Mononuclear cell (primary cell): Measurements from ENCODE around the gene SLC35E2B. TPM values are rescaled to one million over a fixed set of nuclear protein-coding genes. Genes with fewer than 3 reads are reported as not detected.
"Not testable (repeated sequence)": the region's sequence is repeated elsewhere in the genome, so short reads cannot be mapped to it uniquely, and the experiment has no call there.

ENCODE experiments used
- H3K27me3 ChIP-seq: 2 replicates; pipeline ENCODE4 v1.6.0; 2011; ENCODE audit warnings: low read length, control low read depth; ENCODE audit not compliant: insufficient read depth
- H3K4me1 ChIP-seq: 2 replicates; pipeline ENCODE4 v1.5.1; 2011; ENCODE audit warnings: mild to moderate bottlenecking, low read length, control low read depth; ENCODE audit not compliant: insufficient read depth
- H3K4me3 ChIP-seq: 2 replicates; pipeline ENCODE4 v1.5.1; 2011; ENCODE audit warnings: mild to moderate bottlenecking, low read length, moderate library complexity
- H3K9me3 ChIP-seq: 2 replicates; pipeline ENCODE4 v1.5.1; 2011; ENCODE audit warnings: low read depth, mild to moderate bottlenecking, control low read depth, low read length
- total RNA-seq: library from RNA; depleted of rRNA; stranded (reverse); fragments of >200 nt; gene quantifications from one replicate; pipeline ENCODE4 v1.2.3, GENCODE V29; 2012

The SLC35E2B gene
- total RNA-seq, 1 donor, result 20.5 TPM

DNA sequence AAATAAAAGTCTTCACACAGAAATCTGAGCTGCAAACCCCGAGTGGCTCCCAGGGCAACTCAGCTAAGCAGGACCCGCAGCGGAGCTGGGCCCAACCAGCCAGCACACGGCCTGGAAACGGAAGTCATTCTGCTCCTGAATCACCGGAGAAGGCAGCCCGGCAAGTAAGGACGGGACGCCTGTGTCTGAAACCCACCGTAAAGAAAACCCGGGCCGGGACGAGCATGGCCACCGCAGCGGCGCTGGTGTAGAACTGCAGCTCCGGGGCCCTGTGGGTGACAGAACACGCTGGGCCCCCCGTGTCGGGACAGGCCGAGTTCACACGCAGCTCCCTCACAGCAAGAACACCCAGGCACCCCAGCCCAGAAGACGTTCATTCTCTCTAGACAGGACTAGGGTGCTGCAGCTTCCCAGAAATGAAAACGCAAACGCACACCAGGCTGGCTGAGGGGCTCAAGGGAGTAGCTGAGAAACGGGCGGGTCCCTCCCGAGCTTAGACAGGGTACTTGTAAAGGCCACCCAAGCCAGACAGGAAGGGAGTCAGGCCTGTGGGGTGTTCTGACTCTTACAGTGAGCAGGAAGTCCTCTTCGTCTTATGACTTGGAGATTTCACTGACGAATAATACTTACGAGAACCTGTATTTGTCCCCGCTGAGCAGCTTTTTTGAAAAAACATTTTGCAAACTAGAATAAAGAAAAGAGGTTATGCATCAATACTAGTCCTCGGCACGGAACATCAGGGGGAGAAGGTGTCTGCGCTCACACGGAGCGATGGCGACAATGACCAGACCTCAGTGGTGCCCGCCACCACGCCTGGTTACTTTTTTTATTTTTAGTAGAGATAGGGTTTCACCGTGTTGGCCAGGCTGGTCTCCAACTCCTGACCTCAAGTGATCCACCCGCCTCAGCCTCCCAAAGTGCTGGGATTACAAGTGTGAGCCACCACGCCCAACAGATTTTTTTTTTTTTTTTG is 22.8 kb downstream of the SLC35E2B start:
- no peaks in the 10 kb centered on the region for H3K27me3 ChIP-seq
- H3K4me1 ChIP-seq, result no peaks in the 10 kb centered on the region
- H3K9me3 ChIP-seq, result no peaks in the 10 kb centered on the region
- no peak overlapping the region for H3K4me3 ChIP-seq

GRCh38 chr1:1666526-1666925 is 26.1 kb downstream of the SLC35E2B start:
- Histone ChIP-seq H3K9me3 (no peaks in the 10 kb centered on the region), H3K27me3 (no peaks in the 10 kb centered on the region), H3K4me1 (peaks cover 7% of the 10 kb centered on the region), H3K4me3 (no peak overlapping the region)

GRCh38 chr1:1665815-1666251 is 26.8 kb downstream of the SLC35E2B start:
- Histone ChIP-seq H3K4me1 (peaks cover 7% of the 10 kb centered on the region), H3K4me3 (no peak overlapping the region), H3K9me3 (no peaks in the 10 kb centered on the region), H3K27me3 (no peaks in the 10 kb centered on the region)

GRCh38 chr1:1664941-1665814 is 27.4 kb downstream of the SLC35E2B start:
- peaks cover 7% of the 10 kb centered on the region for H3K4me1 ChIP-seq
- H3K27me3 ChIP-seq, result no peaks in the 10 kb centered on the region

GRCh38 chr1:1664318-1664717 is 28.3 kb downstream of the SLC35E2B start:
- H3K4me3 ChIP-seq, H3K27me3 ChIP-seq, H3K4me1 ChIP-seq, H3K9me3 ChIP-seq: not testable (repeated sequence)

More at GRCh38 chr1:1664941-1665814, 27.4 kb downstream of the SLC35E2B start:
- Histone ChIP-seq H3K4me3 (no peak overlapping the region), H3K9me3 (no peaks in the 10 kb centered on the region)

- not testable (repeated sequence) for H3K27me3 ChIP-seq, H3K4me3 ChIP-seq, H3K9me3 ChIP-seq, H3K4me1 ChIP-seq
Measured at GRCh38 chr1:1662830-1663560, 29.6 kb downstream of the SLC35E2B start.

GRCh38 chr1:1662392-1662791 is 30.2 kb downstream of the SLC35E2B start:
- H3K4me1 ChIP-seq, result peaks cover 12% of the 10 kb centered on the region
- not testable (repeated sequence) for H3K4me3 ChIP-seq, H3K27me3 ChIP-seq, H3K9me3 ChIP-seq

DNA sequence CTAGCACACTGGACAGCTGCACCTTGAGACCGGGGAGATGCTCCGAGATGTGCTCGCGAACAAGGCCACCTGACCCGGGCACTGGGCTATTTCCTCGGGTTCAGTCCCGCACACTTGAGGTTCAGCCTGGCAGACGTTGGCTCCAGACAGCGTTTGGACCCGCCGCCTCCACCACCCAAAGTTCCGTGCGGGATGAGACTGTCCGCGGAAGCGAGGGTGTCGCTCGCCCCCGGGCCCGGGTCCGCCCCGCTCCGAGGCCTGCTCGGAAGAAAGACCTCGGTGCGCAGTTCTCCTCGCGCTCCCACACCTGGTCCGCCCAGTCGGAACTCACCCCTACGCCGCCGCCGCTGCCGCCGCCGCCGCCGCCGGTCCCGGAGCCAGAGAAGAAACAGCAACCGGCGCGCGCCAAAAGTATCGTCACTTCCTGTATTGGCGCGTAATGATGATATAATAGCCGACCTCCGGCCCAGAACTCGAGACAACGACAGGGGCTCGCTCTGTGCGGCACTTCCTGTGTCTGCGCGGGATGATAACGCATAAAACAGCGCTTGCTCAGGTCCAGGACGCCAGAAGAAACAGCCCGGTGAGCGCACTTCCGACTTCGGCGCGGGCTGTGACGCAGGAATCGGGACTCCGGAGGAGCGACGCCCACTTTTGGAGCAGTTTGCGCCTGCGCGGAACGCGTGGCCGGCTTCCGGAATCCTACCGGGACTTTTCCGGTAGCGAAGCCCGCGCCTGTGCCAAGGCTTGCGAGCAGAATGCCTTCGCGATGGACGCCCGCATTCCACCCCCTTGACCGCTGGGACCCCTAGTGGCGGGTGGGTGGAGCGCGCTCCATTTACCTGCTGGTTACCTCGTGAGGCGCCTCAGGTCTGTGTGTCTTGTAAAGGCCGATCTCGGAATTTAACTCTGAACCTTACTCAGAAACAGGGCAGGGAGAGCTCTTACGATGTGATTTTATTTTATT is 33.7 kb downstream of the SLC35E2B start, which contains the start of gene CDK11B:
Gene CDK11B, minus strand, starts transcription at position 422 of the 967 bp plus-strand sequence. CDS start 1,519 bp downstream, outside the sequence.
- peak within 1 kb of the TSS; percentile 49 for H3K4me3 ChIP-seq
- H3K9me3 ChIP-seq, H3K27me3 ChIP-seq: not testable (repeated sequence)
- peaks cover 12% of the 10 kb centered on the region for H3K4me1 ChIP-seq

DNA sequence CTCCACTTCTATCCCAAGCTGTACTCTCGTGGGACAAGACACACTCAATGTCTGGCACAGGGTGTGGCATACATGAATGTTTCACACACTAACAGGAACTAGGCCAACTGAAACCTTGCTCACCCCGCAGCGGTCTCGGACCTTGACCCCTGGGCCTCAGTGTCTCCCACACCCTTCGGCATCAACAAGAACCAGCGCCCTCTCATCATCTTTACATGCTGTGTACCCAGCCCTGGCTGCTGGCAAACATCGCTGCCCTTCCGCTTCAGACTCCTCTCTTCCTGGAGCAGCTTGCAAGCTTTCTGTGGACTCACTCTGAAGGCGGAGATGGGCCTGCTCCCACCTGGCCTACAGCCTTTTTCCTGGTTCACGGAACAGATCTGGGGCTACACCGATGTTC is 44.3 kb downstream of the SLC35E2B start:
- H3K27me3 ChIP-seq, H3K4me1 ChIP-seq, H3K9me3 ChIP-seq, H3K4me3 ChIP-seq: not testable (repeated sequence)

- H3K4me1 ChIP-seq, H3K27me3 ChIP-seq, H3K9me3 ChIP-seq, H3K4me3 ChIP-seq: not testable (repeated sequence)
Measured at GRCh38 chr1:1647567-1648241, 44.9 kb downstream of the SLC35E2B start.

DNA sequence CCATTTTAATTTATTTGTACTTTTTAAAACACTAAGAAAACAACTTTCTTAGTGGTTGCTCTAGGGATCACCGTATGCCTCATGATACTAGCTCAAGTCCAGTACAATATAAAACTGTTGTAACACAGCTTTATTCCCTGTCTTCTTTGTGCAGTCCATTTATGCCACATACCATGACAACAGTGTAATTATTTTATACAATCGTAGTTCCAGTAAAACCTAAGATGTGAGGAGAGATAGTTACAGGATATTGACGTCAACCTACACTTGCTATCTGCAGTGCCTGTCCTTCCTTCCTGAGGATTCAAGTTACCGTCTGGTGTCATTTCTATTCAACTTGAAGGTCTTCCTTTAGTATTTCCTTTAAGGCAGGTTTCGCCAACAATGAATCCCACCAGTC is 46.3 kb downstream of the SLC35E2B start:
- not testable (repeated sequence) for H3K9me3 ChIP-seq, H3K4me1 ChIP-seq, H3K27me3 ChIP-seq, H3K4me3 ChIP-seq

GRCh38 chr1:1640711-1641461 is 51.7 kb downstream of the SLC35E2B start:
- H3K4me3 ChIP-seq, H3K9me3 ChIP-seq, H3K4me1 ChIP-seq, H3K27me3 ChIP-seq: not testable (repeated sequence)

DNA sequence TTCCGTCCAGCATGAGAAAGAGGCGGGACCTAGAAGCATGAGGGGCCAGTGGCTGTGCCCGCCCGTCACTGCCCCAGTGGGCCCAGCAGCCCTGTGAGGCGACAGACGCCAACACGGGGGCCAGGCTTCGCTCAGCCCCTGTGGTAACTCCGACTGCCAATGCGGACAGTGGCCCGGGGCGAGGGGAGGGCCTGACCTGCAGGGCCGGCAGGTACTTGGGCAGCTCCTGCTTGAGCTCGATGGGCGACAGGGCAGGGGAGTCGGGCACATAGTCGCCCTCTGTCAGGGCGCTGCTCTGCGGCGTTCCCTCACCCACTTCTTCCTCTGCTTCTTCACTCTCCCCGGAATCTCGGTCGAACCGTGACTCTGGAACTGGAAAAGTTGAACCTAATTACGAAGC is 52.5 kb downstream of the SLC35E2B start:
- H3K9me3 ChIP-seq, H3K27me3 ChIP-seq, H3K4me3 ChIP-seq, H3K4me1 ChIP-seq: not testable (repeated sequence)
